Measurements from ENCODE around the gene USP35.

DNA sequence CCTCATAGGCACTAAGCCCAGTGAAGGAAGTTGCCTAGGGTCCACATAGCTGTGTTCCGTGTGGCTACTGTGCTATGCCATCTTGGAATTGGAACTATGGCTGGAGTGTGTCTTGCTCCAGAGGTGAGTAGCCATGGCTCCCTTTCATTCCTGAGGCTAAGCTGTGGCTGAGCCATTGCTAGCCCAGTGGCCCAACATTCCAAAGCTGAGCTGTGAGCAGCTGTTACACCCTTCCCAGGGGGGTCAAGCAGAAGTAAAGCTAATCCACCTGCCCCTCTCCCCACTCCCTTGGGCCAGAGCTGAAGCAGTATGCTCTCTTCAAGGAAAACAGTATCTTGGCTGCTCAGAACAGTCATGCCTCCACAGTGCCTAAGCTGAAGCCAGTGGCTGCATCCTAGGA lies 51.1 kb downstream of the USP35 start:
- TF ChIP-seq, protein P1, sequence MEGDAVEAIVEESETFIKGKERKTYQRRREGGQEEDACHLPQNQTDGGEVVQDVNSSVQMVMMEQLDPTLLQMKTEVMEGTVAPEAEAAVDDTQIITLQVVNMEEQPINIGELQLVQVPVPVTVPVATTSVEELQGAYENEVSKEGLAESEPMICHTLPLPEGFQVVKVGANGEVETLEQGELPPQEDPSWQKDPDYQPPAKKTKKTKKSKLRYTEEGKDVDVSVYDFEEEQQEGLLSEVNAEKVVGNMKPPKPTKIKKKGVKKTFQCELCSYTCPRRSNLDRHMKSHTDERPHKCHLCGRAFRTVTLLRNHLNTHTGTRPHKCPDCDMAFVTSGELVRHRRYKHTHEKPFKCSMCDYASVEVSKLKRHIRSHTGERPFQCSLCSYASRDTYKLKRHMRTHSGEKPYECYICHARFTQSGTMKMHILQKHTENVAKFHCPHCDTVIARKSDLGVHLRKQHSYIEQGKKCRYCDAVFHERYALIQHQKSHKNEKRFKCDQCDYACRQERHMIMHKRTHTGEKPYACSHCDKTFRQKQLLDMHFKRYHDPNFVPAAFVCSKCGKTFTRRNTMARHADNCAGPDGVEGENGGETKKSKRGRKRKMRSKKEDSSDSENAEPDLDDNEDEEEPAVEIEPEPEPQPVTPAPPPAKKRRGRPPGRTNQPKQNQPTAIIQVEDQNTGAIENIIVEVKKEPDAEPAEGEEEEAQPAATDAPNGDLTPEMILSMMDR (IDR thresholded peaks at IDR 0.05), result no peak
- no peak for TF ChIP-seq POLR2A (IDR thresholded peaks at IDR 0.05)

All from Peyer's patch (tissue), 4 donors.